Esophagus muscularis mucosa (tissue), 4 donors: ENCODE results near the gene STAT4.

Experiments used
- EP300 ChIP-seq: sonication (generic); formaldehyde crosslinking; IDR thresholded peaks from one replicate; pipeline ENCODE4 v1.6.1; 2017; ENCODE audit warnings: antibody characterized with exemption
- POLR2AphosphoS5 ChIP-seq, 2 donors: sonication (generic); formaldehyde crosslinking; IDR thresholded peaks; one replicate each; pipeline ENCODE4 v1.6.1; 2017; ENCODE audit warnings: antibody characterized with exemption in 2 of 2
- TF ChIP-seq, protein P1 (sequence below), 3 experiments: fragments of 200-600 bp in 2 of 3; fragments of 450-650 bp in 1 of 3; sonication (generic) in 2 of 3; IDR thresholded peaks; one replicate each; pipeline ENCODE4 v1.5.1; 2017 to 2019; ENCODE audit warnings: antibody characterized with exemption in 3 of 3, mild to moderate bottlenecking in 2 of 3, moderate library complexity in 1 of 3

DNA sequence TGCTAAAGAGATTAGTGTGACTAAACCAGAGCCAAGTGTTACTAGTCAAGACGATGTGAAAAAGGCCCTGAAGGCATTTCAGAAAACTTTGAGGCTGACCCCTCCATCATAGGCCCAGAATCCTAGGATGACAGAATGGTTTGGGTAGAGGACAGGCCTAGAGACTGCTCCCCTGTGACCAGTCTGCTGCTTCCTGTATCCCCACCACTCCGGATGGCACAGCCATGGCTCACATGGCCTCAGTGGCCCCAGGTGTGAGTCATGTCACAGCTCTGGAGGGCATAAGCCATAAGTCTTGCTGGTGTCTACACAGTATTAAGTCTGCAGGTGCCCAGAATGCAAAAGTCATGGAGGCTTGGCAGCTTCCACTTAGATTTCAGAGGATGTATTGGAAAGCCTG, 124.4 kb downstream of the STAT4 start:
- TF ChIP-seq, protein P1, sequence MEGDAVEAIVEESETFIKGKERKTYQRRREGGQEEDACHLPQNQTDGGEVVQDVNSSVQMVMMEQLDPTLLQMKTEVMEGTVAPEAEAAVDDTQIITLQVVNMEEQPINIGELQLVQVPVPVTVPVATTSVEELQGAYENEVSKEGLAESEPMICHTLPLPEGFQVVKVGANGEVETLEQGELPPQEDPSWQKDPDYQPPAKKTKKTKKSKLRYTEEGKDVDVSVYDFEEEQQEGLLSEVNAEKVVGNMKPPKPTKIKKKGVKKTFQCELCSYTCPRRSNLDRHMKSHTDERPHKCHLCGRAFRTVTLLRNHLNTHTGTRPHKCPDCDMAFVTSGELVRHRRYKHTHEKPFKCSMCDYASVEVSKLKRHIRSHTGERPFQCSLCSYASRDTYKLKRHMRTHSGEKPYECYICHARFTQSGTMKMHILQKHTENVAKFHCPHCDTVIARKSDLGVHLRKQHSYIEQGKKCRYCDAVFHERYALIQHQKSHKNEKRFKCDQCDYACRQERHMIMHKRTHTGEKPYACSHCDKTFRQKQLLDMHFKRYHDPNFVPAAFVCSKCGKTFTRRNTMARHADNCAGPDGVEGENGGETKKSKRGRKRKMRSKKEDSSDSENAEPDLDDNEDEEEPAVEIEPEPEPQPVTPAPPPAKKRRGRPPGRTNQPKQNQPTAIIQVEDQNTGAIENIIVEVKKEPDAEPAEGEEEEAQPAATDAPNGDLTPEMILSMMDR (IDR thresholded peaks at IDR 0.05) = no peak
- TF ChIP-seq POLR2AphosphoS5 (IDR thresholded peaks at IDR 0.05) (no peak), EP300 (no peak)
